Measurements from ENCODE around the gene DBN1.

The DBN1 gene

GRCh38 chr5:177443144-177443983, 30.1 kb downstream of the DBN1 start:
- FAIRE-seq: no peak

DNA sequence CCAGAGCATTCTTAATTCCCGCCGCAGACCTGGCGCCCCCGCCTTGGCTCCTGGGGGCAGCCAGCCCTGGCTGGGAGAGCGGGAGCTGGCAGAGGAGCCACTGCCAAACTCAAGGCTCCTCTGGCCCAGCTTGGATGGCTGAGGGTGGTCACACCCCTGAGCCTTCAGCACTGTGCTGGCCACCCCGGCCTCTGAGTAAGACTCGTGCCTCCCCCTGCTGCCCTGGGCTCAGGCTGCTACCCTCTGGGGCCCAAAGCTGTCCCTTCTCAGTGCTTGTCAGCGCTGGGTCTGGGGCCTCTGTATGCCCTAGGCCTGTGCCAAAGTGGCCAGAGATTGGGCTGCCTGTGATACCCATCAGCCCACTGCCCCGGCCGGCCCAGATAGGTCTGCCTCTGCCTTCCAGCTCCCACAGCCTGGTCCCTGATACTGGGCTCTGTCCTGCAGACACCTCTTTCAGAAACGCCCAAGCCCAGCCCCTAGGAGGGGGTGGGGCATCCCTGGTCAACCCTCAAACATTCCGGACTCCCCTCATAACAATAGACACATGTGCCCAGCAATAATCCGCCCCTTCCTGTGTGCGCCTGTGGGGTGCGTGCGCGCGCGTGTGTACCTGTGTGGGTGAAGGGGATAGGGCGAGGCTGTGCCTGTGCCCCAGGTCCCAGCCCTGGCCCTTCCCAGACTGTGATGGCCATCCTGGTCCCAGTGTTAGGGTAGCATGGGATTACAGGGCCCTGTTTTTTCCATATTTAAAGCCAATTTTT, 31.2 kb downstream of the DBN1 start:
- FAIRE-seq: no peak

DNA sequence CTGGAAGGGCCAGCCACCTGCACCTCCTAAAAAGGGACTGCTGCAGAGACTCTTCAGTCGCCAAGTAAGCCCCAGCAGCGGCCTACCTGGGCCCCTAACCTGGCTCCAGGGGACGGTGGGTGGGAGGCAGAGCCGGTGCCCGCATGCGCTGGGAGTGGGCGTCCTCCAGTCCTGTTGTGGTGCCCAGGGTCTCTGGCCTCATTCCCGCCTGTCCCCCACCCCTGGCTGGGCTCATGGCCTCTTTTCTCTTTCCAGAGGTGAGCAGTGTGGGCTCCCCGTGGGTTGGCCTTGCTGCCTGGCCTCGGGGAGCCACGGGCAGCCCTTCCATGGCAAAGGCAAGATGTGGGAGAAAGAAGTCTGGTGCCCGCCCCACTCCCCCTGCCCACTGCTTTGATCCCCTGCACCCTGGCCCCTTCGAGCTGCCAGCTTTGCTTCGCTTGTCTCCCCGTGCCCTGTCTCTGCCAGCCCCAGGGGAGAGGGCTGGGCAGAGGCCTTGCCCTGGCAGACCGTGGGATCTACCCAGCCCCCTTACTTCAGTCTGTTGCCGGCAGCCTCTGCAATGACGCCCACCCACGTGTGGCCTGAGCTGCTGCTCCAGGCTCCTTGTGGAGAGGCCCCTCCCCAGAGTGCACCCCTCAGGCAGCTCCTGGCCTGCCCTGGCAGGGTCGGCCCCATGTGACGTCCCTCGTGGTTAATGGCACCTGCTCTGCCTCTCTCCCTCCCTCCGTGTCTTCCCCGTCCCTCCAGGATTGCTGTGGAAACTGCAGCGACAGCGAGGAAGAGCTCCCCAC, 32.2 kb downstream of the DBN1 start:
- FAIRE-seq: no peak

DNA sequence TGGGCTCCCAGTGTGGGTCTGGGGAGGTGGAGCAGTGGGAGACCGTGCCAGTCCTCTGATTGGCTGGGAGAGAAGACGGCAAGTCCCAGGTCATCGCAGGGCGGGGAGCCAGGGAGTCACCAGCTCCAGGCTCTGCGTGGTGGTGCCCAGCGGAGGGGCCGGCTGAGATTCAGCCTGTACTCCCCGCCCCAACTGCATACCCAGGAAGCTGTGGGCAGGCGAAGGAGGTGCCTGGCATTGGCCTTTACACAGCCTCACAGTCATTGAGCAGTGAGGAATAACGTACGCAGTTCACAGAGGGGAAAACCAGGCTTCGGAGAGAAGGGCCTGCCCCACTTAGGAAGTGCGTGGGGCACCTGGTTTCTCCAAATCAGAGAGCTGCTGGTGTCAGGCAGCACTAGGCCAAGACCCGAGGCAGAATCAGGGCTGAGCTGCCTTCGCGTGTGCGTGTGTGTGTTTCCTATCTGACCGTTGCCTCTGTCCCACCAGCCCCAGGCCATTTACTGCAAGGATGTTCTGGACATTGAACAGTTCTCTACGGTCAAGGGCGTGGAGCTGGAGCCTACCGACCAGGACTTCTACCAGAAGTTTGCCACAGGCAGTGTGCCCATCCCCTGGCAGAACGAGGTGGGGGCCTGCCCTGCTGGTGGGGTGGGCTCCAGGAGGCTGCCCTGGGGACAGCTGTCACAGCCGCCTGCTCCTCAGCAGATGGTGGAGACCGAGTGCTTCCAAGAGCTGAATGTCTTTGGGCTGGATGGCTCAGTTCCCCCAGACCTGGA, 33.0 kb downstream of the DBN1 start:
- FAIRE-seq: no peak

DNA sequence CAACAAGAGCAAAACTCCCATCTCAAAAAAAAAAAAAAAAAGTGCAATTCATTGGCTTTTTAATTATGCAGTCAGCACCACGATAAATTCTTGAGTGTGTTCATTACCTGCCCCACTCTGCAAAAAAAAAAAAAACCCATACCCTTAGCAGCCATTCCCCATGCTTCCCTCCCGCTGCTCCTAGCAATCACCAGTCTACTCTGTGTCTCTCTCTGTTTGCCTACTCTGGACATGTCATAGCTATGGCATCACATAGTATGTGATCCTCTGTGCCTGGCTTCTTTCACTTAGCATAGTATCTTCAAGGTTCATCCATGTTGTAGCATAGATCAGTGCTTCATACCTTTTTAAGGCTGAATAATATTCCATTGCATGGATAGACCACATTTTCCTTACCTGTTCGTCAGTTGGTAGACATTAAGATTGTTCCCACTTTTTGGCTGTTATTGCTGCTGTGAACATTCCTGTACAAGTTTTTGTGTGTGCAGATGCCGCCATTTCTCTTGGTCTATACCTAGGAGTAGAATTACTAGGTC, 33.8 kb downstream of the DBN1 start:
- no peak for FAIRE-seq

DNA sequence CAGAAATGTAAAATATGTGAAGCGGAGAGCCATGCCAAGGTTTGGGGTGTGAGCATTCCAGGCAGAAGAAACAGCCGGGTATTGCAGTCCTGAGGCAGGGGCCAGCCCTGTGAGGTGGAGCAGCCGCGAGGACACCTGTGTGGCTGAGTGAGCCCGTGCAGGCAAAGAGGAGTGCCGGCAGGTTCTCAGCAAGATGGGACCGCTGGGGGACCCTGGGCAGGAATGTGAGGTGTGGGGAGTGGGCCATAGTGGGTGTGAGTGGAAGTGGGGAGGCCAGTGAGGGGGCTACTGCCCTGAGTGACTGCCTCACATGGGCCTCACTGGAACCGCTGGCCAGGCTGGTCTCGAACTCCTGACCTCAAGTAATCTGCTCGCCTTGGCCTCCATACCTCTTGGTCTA, 35.0 kb downstream of the DBN1 start:
- no peak for FAIRE-seq

- FAIRE-seq: no peak
Observed at GRCh38 chr5:177437623-177438022, 35.8 kb downstream of the DBN1 start.

GRCh38 chr5:177435847-177436536, 37.4 kb downstream of the DBN1 start:
- FAIRE-seq: no peak

DNA sequence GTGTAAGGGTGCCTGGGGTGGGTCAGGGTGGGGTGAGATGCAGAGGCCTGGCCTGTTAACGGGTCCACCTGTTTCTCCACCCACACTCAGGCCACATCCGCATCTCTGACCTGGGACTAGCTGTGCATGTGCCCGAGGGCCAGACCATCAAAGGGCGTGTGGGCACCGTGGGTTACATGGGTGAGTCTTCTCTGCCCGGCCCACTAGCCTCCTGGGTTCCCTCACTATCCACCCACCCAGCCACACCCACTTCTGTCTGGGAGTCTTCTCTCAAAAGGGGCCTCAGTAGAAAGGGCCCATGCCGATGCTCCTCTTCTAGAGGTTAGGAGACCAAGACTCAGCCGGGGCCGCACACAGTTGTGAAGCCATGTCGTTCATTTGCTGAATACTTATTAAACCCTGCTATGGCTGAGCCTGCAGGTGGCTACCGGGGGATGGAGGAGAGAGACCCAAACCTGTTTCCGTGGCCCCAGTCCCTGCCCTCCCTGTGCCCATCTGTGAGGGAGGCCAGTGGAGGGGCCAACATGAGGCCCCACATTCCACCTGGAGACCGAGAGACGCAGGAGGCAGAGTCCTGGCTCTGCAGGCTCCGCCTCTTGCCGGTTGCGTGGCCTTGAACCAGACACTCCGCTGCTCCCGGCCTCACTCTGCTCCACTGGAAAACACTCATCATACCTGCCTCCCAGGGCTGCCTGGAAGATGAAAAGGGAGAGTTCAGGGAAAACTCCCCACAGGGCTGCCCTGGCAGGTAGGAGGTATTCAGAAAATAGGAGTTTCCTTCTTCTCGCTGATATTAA, 38.3 kb downstream of the DBN1 start:
- FAIRE-seq: no peak

GRCh38 chr5:177434437-177434836, 39.0 kb downstream of the DBN1 start:
- FAIRE-seq: no peak

- FAIRE-seq: no peak
Observed at GRCh38 chr5:177433658-177434217, 39.7 kb downstream of the DBN1 start.

- FAIRE-seq: no peak
Observed at GRCh38 chr5:177432839-177433657, 40.4 kb downstream of the DBN1 start.

GRCh38 chr5:177432143-177432838, 41.1 kb downstream of the DBN1 start:
- FAIRE-seq: no peak

GRCh38 chr5:177431317-177432142, 41.9 kb downstream of the DBN1 start:
- FAIRE-seq: no peak

- FAIRE-seq: no peak
Observed at GRCh38 chr5:177430972-177431316, 42.5 kb downstream of the DBN1 start.

- FAIRE-seq: no peak
Observed at GRCh38 chr5:177430140-177430951, 43.1 kb downstream of the DBN1 start.
